Stimulated activated memory B cell treated with anti-CD40 and anti-IgM and Interleukin-4, amounts not matched to agents 10 μg/mL and 1 μg/mL and 100 μg/mL, for 72 hours (primary cell): ENCODE measurements around the gene ADAMTS2.
"Not testable (repeated sequence)": the region's sequence is repeated elsewhere in the genome, so short reads cannot be mapped to it uniquely, and the experiment has no call there.

Source experiments
- ATAC-seq: fragments of 150-1000 bp; cut with Tn5 transposase; 2 replicates; pipeline ENCODE4 v1.10.0; 2021
- H3K27ac Mint-ChIP-seq: one replicate; pipeline ENCODE4 v1.8.0; 2022; ENCODE audit warnings: mild to moderate bottlenecking, mixed read lengths
- H3K27me3 Mint-ChIP-seq: one replicate; pipeline ENCODE4 v1.8.0; 2022; ENCODE audit warnings: mixed read lengths
- H3K36me3 Mint-ChIP-seq: one replicate; pipeline ENCODE4 v1.8.0; 2022; ENCODE audit warnings: mixed read lengths
- H3K4me1 Mint-ChIP-seq: one replicate; pipeline ENCODE4 v1.8.0; 2022; ENCODE audit warnings: mixed read lengths
- H3K4me3 Mint-ChIP-seq: one replicate; pipeline ENCODE4 v1.8.0; 2022; ENCODE audit warnings: mild to moderate bottlenecking, moderate library complexity, mixed read lengths
- H3K9me3 Mint-ChIP-seq: one replicate; pipeline ENCODE4 v1.8.0; 2022; ENCODE audit warnings: mixed read lengths

The ADAMTS2 gene

DNA sequence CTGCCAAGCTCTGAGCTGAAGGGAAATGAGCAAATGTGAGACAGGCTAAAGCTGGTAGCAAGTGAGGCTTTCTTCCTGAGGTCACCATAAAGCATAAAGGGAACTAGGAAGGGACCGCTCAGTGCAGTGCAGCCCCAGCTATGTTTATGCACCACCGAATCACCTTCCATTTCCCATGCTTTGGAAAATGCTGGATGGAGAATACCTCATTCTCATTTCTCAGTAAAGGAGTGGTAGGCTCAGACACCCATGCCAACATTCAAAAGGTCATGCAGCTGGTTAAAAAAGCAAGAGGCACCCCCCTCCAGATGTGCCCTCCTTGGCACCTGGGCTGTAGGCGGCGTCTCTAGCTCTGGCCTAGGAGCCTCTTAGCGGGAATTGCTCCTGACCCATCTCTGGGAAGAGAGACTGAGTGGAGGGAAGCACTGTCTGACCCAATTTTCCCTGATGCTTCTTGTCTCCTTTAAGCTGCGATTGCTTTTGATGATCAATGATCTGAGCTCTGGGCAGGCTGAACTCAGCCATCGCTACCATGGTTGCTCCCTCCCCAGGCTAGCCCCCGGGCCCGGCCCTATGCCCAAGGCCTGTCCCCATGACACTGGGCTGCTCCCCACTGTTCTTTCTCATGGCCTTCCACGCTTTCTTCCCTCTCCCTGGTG lies 226.4 kb downstream of the ADAMTS2 start:
- Mint-ChIP-seq H3K36me3 (no peaks in the 10 kb centered on the region), H3K9me3 (peaks cover 12% of the 10 kb centered on the region), H3K27ac (no peak overlapping the region), H3K4me3 (no peak overlapping the region), H3K27me3 (peaks cover 1% of the 10 kb centered on the region), H3K4me1 (no peaks in the 10 kb centered on the region)
- ATAC-seq = no peak

DNA sequence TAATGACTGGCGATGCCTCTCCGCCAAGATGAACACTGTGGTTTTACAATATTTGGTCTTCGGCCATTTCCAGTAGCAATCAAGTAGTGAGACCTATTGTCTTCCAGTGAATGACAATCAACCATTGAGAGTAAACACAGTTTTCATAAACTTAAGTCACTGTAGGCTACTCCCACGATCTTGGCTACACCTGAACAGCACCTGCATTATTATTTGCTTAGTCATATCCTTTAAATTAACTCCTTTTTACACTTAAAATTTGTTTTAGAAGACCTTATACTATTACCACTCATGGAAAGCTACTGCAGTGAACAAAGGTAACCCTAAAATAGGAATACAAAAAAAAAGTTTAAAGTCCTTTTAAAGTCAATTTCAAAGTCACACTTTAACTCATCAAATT lies 226.9 kb downstream of the ADAMTS2 start:
- ATAC-seq = no peak
- no peaks in the 10 kb centered on the region for H3K4me1 Mint-ChIP-seq

DNA sequence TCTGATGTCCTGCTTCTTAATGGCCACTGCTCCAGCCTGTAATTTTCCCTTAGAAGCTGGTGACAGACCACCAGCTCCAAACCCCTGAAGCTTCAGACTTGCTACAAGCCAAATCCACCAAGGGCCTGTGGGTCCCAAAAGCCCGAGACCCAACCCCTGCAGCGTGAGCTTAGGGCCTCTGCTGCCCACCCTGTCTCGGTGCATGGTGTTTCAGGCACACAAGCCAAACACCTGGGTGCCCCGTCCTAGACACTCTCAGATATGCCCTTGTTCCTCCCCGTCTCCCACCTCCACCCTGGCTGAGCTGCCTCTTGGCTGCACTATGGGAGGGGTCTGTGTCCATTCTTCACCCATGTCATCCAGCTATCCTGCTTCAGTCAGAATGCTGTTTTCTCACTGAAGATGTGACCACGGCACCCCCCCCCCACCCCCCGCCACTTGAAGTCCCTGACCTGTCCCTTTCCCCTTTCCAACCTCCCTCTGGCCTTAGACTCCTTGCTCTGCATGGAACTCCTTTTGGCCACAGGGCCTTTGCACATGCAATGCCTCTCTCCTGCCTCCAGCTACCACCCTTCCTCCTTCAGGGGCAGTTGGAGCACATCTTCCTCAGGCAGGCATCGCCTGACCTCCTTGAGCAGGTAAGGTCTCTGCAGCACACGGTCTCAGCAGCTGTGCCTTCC lies 229.3 kb downstream of the ADAMTS2 start:
- Mint-ChIP-seq H3K9me3 (peaks cover 17% of the 10 kb centered on the region), H3K27ac (no peak overlapping the region)

More for the DNA sequence above, 226.9 kb downstream of the ADAMTS2 start:
- Mint-ChIP-seq H3K27ac (no peak overlapping the region), H3K4me3 (no peak overlapping the region), H3K27me3 (no peaks in the 10 kb centered on the region), H3K36me3 (no peaks in the 10 kb centered on the region), H3K9me3 (peaks cover 15% of the 10 kb centered on the region)

DNA sequence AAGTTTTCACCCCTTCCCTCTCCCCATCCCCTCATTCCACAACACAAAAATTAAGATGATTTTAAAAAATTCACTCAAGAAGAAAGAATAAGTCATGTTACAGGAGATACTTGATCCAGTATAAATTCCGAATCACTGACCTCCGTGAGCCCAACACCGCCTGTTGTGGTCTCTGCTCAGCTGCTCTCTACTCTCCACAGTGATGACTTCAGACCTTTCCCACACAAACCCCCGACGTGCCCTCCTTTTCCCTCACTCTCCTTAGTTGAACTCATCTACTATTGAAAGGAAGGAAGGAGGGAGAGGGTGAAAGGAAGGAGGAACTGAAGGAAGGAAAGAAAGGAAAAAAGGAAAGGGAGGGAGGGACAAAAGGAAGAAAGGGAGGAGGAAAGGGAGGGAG lies 230.0 kb downstream of the ADAMTS2 start:
- no peak for ATAC-seq
- Mint-ChIP-seq H3K27ac (no peak overlapping the region), H3K27me3 (no peaks in the 10 kb centered on the region)

More for the DNA sequence above, 229.3 kb downstream of the ADAMTS2 start:
- H3K36me3 Mint-ChIP-seq = no peaks in the 10 kb centered on the region
- H3K4me3 Mint-ChIP-seq = no peak overlapping the region
- H3K4me1 Mint-ChIP-seq = no peaks in the 10 kb centered on the region
- no peaks in the 10 kb centered on the region for H3K27me3 Mint-ChIP-seq
- no peak for ATAC-seq

DNA sequence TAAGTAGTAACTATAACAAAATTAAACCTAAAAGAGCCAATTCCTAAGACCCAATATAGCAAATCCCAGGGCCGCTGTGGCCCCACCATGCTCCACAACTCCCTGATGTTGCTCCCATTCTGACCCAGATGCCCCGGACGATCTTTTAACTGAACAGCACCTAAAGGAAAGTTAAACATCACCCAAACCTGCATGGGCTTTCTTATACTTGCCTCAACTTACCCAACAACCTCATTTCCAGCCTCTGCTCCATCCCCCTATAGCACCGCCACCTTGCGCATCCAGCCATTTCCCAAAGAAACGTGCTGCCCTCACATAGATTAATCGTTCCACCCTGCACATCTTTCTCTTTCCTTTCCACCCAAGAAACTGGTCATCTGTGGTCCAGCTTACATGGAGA lies 230.5 kb downstream of the ADAMTS2 start:
- Mint-ChIP-seq H3K27me3 (no peaks in the 10 kb centered on the region), H3K9me3 (peaks cover 19% of the 10 kb centered on the region)

More for the DNA sequence above, 230.0 kb downstream of the ADAMTS2 start:
- no peaks in the 10 kb centered on the region for H3K4me1 Mint-ChIP-seq
- H3K9me3 Mint-ChIP-seq = peaks cover 19% of the 10 kb centered on the region
- H3K4me3 Mint-ChIP-seq = no peak overlapping the region
- H3K36me3 Mint-ChIP-seq = no peaks in the 10 kb centered on the region

DNA sequence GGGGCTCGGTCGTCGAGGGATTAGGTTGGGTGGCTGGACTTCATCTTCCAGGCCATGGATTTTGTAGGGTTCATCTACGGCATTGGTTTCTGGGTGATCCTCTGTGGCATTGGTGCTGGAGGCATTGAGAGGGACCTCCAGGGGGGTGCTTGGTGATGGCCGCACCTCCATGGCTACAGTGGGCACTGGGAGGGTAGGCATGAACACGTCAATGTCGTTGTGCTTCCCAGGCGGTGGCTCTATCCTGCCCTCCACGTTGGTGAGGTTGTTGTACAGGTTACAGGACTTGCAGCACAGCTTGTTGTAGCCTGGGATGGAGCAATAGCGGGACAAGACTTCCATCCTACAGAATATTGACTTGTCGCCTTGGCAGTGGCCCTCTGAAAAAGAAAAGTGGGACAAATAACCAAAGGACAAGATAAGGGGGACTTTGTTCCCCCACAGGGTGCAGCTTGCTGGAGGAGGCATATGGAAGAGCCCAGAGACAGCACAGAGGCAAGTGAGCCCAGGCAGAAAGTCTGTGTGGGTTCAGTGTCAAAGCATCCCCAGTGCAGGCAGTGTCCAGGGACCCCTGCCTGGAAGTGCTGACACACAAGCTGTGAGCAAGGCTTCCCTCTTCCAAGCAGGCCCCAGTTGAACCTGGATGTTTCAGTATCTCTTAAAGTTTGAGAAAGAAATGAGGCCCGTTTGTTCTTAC lies 231.2 kb downstream of the ADAMTS2 start:
- peaks cover 19% of the 10 kb centered on the region for H3K9me3 Mint-ChIP-seq
- no peaks in the 10 kb centered on the region for H3K27me3 Mint-ChIP-seq
- ATAC-seq = no peak
- H3K27ac Mint-ChIP-seq = no peak overlapping the region
- H3K4me3 Mint-ChIP-seq = no peak overlapping the region
- H3K36me3 Mint-ChIP-seq = no peaks in the 10 kb centered on the region
- no peaks in the 10 kb centered on the region for H3K4me1 Mint-ChIP-seq

More for the DNA sequence above, 230.5 kb downstream of the ADAMTS2 start:
- no peak overlapping the region for H3K4me3 Mint-ChIP-seq
- H3K27ac Mint-ChIP-seq = no peak overlapping the region
- H3K4me1 Mint-ChIP-seq = no peaks in the 10 kb centered on the region
- H3K36me3 Mint-ChIP-seq = no peaks in the 10 kb centered on the region
- ATAC-seq = no peak

DNA sequence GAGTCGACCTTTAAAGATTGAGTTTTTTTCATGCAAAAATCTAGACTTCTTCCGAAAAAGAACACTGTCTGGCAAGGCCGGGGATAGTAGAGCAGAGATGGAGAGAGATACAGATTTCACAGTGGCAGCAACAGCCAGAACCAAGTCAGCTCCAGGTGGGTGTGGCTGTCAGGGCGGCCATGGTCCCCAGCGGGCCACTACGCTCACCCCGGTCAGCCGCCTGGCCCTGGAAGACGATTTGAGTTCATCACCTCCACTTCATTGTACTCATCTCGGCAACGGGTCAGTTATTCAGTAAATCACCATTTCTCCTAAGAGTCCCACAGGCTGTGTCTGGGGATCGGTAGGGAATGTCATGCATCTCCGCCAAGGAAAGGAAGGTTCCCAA lies 232.1 kb downstream of the ADAMTS2 start:
- Mint-ChIP-seq H3K9me3 (peaks cover 23% of the 10 kb centered on the region), H3K36me3 (no peaks in the 10 kb centered on the region), H3K27ac (no peak overlapping the region), H3K4me1 (no peaks in the 10 kb centered on the region), H3K4me3 (no peak overlapping the region), H3K27me3 (no peaks in the 10 kb centered on the region)
- ATAC-seq = no peak

DNA sequence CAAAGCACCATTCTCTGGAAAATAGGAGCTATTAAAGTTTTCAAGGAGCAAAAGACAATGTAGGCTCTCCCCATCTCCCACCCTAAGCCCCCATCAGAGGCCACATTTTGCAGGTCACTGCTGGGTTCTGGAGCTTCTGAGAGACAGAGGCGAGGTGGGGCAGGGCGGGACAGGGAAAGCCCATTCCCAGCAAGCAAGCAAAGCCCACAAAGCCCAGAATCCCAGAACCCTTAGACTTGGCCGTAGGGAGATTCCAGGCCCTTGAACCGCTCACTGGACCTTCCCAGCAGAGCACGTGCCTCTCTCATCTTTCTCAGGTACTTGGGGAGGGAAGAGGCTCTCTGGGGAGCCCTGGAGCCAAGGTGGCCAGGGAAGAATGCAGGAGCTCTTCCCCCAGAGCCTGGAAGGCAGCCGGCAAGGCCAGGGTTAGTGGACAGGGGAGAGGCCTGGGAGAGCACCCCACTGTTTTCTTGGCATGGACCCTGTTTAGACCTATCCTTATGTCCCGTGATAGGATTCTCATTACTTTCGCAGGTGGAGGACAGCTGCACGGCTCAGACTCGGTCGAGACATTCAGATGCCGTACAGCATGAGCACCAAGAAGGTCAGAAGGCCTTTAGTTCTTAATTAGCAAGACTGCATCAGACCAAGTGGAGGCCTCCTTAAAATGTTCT lies 232.7 kb downstream of the ADAMTS2 start:
- H3K4me3 Mint-ChIP-seq = no peak overlapping the region
- no peaks in the 10 kb centered on the region for H3K4me1 Mint-ChIP-seq
- ATAC-seq = no peak
- no peak overlapping the region for H3K27ac Mint-ChIP-seq
- no peaks in the 10 kb centered on the region for H3K27me3 Mint-ChIP-seq
- peaks cover 23% of the 10 kb centered on the region for H3K9me3 Mint-ChIP-seq
- no peaks in the 10 kb centered on the region for H3K36me3 Mint-ChIP-seq

DNA sequence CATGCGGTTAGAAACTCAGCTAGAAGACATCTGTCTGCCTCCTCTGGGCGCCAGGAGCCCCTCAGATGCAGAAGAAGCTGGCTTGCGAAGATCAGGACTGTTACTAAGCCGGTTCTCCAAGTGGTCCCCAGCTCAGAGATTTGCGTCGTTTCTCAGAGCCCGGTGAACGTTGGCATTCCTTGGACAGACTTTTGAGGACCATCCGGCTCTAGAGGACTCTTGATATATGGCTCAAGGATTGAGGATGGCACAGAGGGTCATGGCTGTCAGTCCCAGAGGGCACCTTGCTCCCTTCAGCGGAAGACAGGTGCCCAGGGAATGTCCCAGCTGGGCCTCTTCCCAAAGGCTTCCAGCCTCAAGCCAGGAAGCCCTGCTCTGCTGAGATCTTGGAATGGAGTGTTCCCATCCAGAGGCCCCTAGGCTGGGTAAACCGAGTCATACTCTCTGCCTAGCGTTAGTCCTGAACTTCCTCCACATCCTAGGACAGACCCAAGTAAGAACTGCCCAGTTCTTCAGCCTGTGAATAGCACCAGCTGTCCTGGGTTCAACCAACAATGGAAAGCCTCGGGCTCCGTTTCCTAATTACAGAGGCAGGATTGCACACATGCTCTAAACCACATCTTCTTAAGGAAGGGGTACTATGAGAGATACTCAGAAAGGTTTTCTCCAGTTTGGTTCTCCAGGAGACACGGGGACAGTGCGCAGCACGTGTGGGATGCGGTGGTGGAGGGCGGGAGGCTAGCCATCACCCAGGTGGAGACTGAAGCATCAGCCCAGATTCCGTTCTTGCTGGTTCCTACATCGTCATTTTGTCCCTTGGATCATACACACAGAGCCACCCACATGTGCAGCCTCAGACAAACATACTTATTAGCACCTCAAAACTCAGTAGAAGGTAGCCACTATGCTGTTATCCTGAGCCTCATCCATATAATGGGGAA lies 233.7 kb downstream of the ADAMTS2 start:
- H3K27me3 Mint-ChIP-seq = no peaks in the 10 kb centered on the region
- H3K4me1 Mint-ChIP-seq = no peaks in the 10 kb centered on the region
- no peak overlapping the region for H3K4me3 Mint-ChIP-seq
- no peak overlapping the region for H3K27ac Mint-ChIP-seq
- no peak for ATAC-seq
- H3K9me3 Mint-ChIP-seq = peaks cover 23% of the 10 kb centered on the region
- H3K36me3 Mint-ChIP-seq = no peaks in the 10 kb centered on the region

DNA sequence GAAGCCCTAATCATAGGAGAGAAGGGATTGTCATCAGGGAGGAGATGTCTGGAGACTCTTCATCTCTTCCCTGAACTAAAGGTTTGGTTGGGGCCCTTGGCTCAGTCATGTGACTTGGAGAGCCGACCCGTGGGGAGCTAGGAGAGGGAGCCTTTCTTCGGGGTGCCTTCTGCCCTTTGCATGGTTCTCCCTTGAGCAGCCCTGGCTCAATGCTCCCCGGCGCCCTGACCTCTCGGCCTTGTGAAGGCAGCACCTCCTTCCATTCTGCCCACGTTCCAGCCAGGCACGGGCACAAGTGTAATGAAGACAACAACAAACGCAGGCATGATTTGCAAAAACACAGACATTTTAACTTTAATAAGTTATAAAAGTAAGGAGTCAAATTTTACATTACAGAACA lies 234.7 kb downstream of the ADAMTS2 start:
- Mint-ChIP-seq H3K4me1 (no peaks in the 10 kb centered on the region), H3K36me3 (no peaks in the 10 kb centered on the region), H3K9me3 (peaks cover 19% of the 10 kb centered on the region), H3K27ac (no peak overlapping the region), H3K27me3 (no peaks in the 10 kb centered on the region), H3K4me3 (no peak overlapping the region)
- no peak for ATAC-seq

DNA sequence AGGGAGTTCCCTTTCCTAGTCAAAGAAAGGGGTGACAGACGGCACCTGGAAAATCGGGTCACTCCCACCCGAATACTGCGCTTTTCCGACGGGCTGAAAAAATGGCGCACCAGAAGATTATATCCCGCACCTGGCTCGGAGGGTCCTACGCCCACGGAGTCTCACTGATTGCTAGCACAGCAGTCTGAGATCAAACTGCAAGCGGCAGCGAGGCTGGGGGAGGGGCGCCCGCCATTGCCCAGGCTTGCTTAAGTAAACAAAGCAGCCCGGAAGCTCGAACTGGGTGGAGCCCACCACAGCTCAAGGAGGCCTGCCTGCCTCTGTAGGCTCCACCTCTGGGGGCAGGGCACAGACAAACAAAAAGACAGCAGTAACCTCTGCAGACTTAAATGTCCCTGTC lies 244.0 kb downstream of the ADAMTS2 start:
- not testable (repeated sequence) for ATAC-seq, H3K4me3 Mint-ChIP-seq, H3K27me3 Mint-ChIP-seq, H3K27ac Mint-ChIP-seq, H3K36me3 Mint-ChIP-seq, H3K4me1 Mint-ChIP-seq
- peaks cover 10% of the 10 kb centered on the region for H3K9me3 Mint-ChIP-seq

DNA sequence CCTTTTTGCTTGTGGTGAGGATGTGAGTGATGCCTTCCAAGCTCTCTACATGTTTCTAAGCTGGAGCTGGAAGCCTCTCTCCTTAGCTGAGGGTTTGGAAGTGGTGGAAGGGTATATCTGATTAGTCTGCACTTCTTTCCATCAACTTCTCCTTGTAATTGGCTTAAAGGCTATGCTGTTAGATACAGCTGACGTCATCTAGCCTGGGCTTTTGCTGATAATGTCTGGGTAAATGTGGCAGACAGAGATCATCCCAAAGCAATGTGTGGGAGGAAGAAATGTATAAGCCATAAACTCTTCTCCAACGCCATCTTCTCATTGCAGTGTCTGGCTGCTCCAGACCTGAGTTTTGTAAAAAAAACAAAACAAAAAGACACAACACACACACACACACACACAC lies 255.8 kb downstream of the ADAMTS2 start:
- ATAC-seq = no peak
- Mint-ChIP-seq H3K4me1 (no peaks in the 10 kb centered on the region), H3K36me3 (peaks cover 10% of the 10 kb centered on the region), H3K4me3 (no peak overlapping the region), H3K27me3 (no peaks in the 10 kb centered on the region), H3K9me3 (peaks cover 38% of the 10 kb centered on the region), H3K27ac (no peak overlapping the region)

DNA sequence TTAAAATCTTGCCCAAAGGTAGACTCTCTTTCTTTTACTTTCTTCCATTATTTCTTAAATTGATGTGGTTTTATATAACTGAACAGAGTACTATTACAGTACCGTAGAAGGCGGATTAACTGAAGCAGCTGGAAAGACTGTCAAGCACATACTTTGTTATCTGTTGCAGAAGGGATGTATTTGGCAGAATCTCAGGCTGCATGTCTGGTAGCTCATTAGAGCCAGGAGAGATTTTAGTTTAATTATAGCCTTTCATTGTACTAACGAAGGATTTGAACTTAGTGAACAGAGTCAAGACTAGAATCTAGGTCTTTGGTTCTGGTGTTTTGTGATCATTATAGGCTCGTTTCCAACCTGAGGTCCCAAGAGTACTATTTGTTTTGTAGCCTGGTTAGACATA lies 264.5 kb downstream of the ADAMTS2 start:
- H3K4me1 Mint-ChIP-seq = no peaks in the 10 kb centered on the region
- H3K27me3 Mint-ChIP-seq = no peaks in the 10 kb centered on the region
- no peak overlapping the region for H3K27ac Mint-ChIP-seq
- peaks cover 41% of the 10 kb centered on the region for H3K9me3 Mint-ChIP-seq
- no peak for ATAC-seq
- H3K4me3 Mint-ChIP-seq = no peak overlapping the region
- H3K36me3 Mint-ChIP-seq = peaks cover 62% of the 10 kb centered on the region

DNA sequence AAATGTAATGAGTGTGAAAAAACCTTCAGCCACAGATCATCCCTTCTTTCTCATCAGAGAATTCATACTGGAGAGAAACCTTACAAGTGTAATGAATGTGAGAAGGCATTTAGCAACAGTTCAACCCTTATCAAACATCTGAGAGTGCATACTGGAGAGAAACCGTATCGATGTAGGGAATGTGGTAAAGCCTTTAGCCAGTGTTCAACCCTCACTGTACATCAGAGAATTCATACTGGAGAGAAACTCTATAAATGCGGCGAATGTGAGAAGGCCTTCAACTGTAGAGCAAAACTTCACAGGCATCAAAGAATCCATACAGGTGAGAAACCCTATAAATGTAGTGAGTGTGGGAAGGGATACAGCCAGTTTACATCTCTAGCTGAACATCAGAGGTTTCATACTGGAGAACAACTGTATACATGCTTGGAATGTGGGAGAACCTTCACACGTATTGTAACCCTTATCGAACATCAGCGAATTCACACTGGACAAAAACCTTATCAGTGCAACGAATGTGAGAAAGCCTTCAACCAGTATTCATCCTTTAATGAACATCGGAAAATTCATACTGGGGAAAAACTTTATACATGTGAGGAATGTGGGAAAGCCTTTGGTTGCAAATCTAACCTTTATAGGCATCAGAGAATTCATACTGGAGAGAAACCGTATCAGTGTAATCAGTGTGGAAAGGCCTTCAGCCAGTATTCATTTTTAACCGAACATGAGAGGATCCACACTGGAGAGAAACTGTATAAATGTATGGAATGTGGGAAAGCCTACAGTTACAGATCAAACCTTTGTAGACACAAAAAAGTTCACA lies 265.9 kb downstream of the ADAMTS2 start:
- no peak for ATAC-seq
- H3K9me3 Mint-ChIP-seq = peaks cover 40% of the 10 kb centered on the region
- H3K36me3 Mint-ChIP-seq = peaks cover 73% of the 10 kb centered on the region
- no peak overlapping the region for H3K27ac Mint-ChIP-seq
- no peaks in the 10 kb centered on the region for H3K27me3 Mint-ChIP-seq
- H3K4me1 Mint-ChIP-seq = no peaks in the 10 kb centered on the region
- H3K4me3 Mint-ChIP-seq = no peak overlapping the region
